Airway epithelial cell (primary cell): ENCODE results near the gene GFRA4. TPM values are rescaled to one million over a fixed set of nuclear protein-coding genes. Genes with fewer than 3 reads are reported as not detected.

ENCODE experiments used
- total RNA-seq: library from RNA; depleted of rRNA; stranded (reverse); fragments of >200 nt; gene quantifications from 2 replicates; pipeline ENCODE4 v1.2.3, GENCODE V29; 2015

Gene GFRA4
- total RNA-seq = not detected in 2 replicates

DNA sequence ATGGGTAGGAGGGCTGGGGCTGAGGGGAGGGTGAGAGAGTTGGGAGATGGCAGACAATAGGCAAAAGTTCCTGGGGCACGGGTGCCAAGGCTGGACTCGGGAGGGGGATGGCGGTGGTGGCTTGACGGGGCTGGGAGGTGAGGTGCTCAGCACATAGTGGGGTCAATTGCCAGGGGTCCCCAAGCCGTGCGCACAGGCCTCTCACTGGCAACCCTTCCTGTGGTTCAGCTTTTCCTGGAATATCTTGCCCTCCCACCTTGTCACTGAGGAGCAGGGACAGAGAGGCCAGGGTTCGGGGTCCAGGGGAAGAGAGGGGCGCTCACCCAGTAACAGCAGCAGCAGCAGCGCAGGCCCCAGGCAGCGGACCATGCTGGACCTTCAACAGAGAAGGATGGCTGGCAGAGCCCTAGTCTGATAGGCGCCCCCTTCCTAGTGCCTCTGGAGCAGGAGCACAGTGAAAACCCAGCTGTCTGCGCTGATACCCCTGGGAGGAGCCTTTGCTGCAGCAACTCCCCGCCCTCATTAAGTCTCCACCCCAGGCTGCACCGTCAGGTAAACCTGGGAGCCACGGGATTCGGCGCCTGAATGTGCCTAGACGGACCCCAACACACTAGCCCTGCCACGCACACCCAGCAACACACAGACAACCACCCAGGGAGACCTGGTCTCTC, at the start of gene GFRA4:
Gene GFRA4 (minus strand): TSS at position 369 of the 671 bp plus-strand sequence. CDS start 0 bp downstream, at position 369.

GRCh38 chr20:3712279-3712873, 49.2 kb upstream of the GFRA4 start, which contains the start of gene SIGLEC1:
SIGLEC1 (minus strand) TSS chr20:3712600; CDS start chr20:3707128, 5,472 bp downstream.

DNA sequence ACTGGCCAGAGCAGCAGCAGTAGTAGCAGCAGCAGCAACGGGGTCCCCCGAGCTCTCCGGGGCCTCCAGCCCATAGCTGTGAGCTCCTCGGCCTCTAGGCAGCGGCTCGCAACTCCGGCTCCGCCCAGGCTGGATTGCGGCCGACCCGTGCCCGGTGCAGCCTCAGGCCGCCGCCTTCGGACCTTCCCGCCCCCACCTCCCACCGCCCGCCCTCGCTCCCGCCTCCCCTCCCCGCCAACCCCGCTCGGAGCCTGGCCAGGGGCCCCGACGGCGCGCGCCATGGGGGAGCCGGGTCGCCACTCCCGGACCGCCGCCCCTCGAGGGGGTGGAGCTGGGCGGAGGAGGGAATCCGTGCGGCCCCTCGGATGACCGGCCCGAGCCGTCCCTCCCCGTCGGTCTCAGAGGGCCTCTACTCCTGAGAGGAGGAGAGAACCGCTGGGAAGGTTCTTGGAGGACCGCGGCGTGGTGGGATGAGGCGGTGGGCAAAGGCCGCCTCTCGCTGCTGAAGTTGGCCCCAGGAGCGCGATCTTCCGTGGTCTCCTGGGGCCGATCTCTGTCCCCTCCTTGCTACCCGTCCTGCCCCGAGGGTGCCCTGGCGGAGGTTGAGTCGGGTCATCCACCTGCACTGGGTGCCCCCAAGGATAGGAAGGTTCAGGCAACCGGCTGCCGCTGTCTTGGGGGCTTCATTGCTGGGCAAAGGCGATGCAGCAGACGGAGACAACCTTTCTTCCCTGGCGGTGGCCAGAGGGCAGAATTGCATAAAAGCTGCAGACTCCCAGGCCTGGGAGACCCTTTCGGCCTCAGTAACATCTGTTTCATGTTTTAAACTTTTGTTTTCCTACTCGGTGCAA, 19.0 kb upstream of the GFRA4 start, which contains the start of gene ADAM33:
Gene ADAM33 (minus strand): TSS at position 80 of the 851 bp plus-strand sequence. CDS start 6 bp downstream, at position 74.

Other genes starting within 250 kb of the GFRA4 start
- 22.6 and 29.8 TPM in 2 replicates for gene ATRN, start 192.4 kb downstream of the GFRA4 start, total RNA-seq
- 0.79 TPM in 1 of 2 replicates, not detected in the other for gene ADAM33, start 18.6 kb upstream of the GFRA4 start, total RNA-seq
- gene SIGLEC1, start 49.2 kb upstream of the GFRA4 start, total RNA-seq = not detected in 2 replicates
- 0.14 TPM in 1 of 2 replicates, not detected in the other for gene HSPA12B, start 69.3 kb upstream of the GFRA4 start, total RNA-seq
- 66.6 and 69.9 TPM in 2 replicates for gene ADISSP, start 104.4 kb upstream of the GFRA4 start, total RNA-seq
- gene SPEF1, start 118.0 kb upstream of the GFRA4 start, total RNA-seq = not detected in 2 replicates
- 82.2 and 83.2 TPM in 2 replicates for gene CENPB, start 123.3 kb upstream of the GFRA4 start, total RNA-seq
- 41.3 and 52.3 TPM in 2 replicates for gene CDC25B, start 132.9 kb upstream of the GFRA4 start, total RNA-seq
- 12.0 and 14.5 TPM in 2 replicates for gene AP5S1, start 157.1 kb upstream of the GFRA4 start, total RNA-seq
- 15.8 and 21.8 TPM in 2 replicates for gene MAVS, start 183.4 kb upstream of the GFRA4 start, total RNA-seq
- 35.4 and 36.0 TPM in 2 replicates for gene PANK2, start 226.0 kb upstream of the GFRA4 start, total RNA-seq